Endothelial cell of umbilical vein (primary cell): Measurements from ENCODE around the gene CNTNAP2. TPM values are rescaled to one million over a fixed set of nuclear protein-coding genes. Genes with fewer than 3 reads are reported as not detected.

Experiments
- BruUV-seq: library from RNA; stranded (reverse); fragments of 400-500 nt; replicated peaks from 2 replicates; lab custom pipeline; 2021; lab: Mats Ljungman, UMichigan
- CTCF ChIA-PET: fragments of 300-600, 350-600 bp; sonication (Branson Sonifier 250); formaldehyde crosslinking; loops from one replicate; lab custom pipeline; 2021; ENCODE audit warnings: antibody characterized with exemption, inconsistent platforms; lab: Charles Lee
- POLR2A ChIA-PET: fragments of 300-600, 350-600 bp; sonication (Branson Sonifier 250); formaldehyde crosslinking; loops from one replicate; lab custom pipeline; 2021; ENCODE audit warnings: antibody characterized with exemption, inconsistent platforms; lab: Charles Lee
- DNase-seq: peaks from one replicate; pipeline ENCODE4 v3.0.0-alpha.2; 2011; ENCODE audit warnings: low read depth, low spot score
- FAIRE-seq: peaks from 2 replicates; lab custom pipeline; 2011; peaks lifted over from hg19 to GRCh38; lab: Jason Lieb, UNC
- H2AFZ ChIP-seq: 2 replicates; pipeline ENCODE4 v1.6.0; 2012; ENCODE audit warnings: low read depth, low read length, control low read depth, inconsistent platforms
- H3K27ac ChIP-seq: 2 replicates; pipeline ENCODE4 v1.5.1; 2011; ENCODE audit warnings: low read depth, mild to moderate bottlenecking, control low read depth, low read length, moderate library complexity; ENCODE audit not compliant: insufficient read depth
- H3K27me3 ChIP-seq, 2 experiments: 2 replicates each; pipeline versions ENCODE4 v1.6.0 to v1.6.1; 2011; ENCODE audit warnings: low read length in 2 of 2, mixed read lengths in 1 of 2; ENCODE audit not compliant: control insufficient read depth in 2 of 2, insufficient read depth in 2 of 2
- H3K36me3 ChIP-seq, 2 experiments: 2 replicates in 1 of 2; 3 replicates in 1 of 2; pipeline ENCODE4 v1.5.1; 2011; ENCODE audit warnings: low read length in 2 of 2, mild to moderate bottlenecking in 1 of 2, moderate library complexity in 1 of 2; ENCODE audit not compliant: control insufficient read depth in 2 of 2, insufficient read depth in 2 of 2; ENCODE audit errors: extremely low read depth in 1 of 2
- H3K4me1 ChIP-seq: 3 replicates; pipeline ENCODE4 v1.5.1; 2011; ENCODE audit warnings: mild to moderate bottlenecking, low read length; ENCODE audit not compliant: control insufficient read depth, insufficient read depth; ENCODE audit errors: extremely low read depth
- H3K4me2 ChIP-seq: 2 replicates; pipeline ENCODE4 v1.6.1; 2011; ENCODE audit warnings: low read length, control low read depth, mixed read lengths; ENCODE audit not compliant: insufficient read depth
- H3K4me3 ChIP-seq, 3 experiments: fragments of 200-600 bp in 1 of 3; sonication (generic), shearing (Covaris generic) in 1 of 3; replicated peaks in 1 of 3; 2 replicates each; pipeline ENCODE4 v1.5.1; 2011 to 2016; ENCODE audit warnings: control low read depth in 3 of 3, low read length in 3 of 3, mild to moderate bottlenecking in 2 of 3, inconsistent platforms in 1 of 3, low read depth in 1 of 3, moderate library complexity in 1 of 3; ENCODE audit not compliant: insufficient read depth in 1 of 3
- H3K79me2 ChIP-seq: 2 replicates; pipeline ENCODE4 v1.6.0; 2012; ENCODE audit warnings: low read length, inconsistent platforms; ENCODE audit not compliant: control insufficient read depth, insufficient read depth
- H3K9ac ChIP-seq: replicated peaks from 2 replicates; pipeline ENCODE3; 2011; ENCODE audit warnings: low read length, control low read depth; ENCODE audit not compliant: insufficient read depth; ENCODE audit errors: extremely low read depth
- H3K9me1 ChIP-seq: replicated peaks from 3 replicates; pipeline ENCODE4 v1.6.0; 2011; ENCODE audit warnings: mild to moderate bottlenecking, low read length; ENCODE audit not compliant: control insufficient read depth, insufficient read depth; ENCODE audit errors: extremely low read depth
- H3K9me3 ChIP-seq: replicated peaks from 2 replicates; pipeline ENCODE4 v1.5.1; 2012; ENCODE audit warnings: low read length, inconsistent platforms; ENCODE audit not compliant: control insufficient read depth, insufficient read depth
- H4K20me1 ChIP-seq: replicated peaks from 2 replicates; pipeline ENCODE3; 2011; ENCODE audit warnings: mild to moderate bottlenecking, low read length; ENCODE audit not compliant: control insufficient read depth, insufficient read depth; ENCODE audit errors: extremely low read depth
- FOS ChIP-seq: IDR thresholded peaks from 2 replicates; pipeline ENCODE4 v1.6.1; 2011; ENCODE audit warnings: mild to moderate bottlenecking, low read length, moderate library complexity, borderline replicate concordance; ENCODE audit not compliant: insufficient read depth
- GATA2 ChIP-seq: IDR thresholded peaks from 2 replicates; pipeline ENCODE4 v1.7.0; 2011; ENCODE audit warnings: low read depth, mild to moderate bottlenecking, moderate library complexity, mixed read lengths, low read length; ENCODE audit not compliant: insufficient read length, insufficient read depth
- JUN ChIP-seq: IDR thresholded peaks from 2 replicates; pipeline ENCODE4 v1.6.1; 2011; ENCODE audit warnings: borderline replicate concordance, low read depth; ENCODE audit not compliant: insufficient read length, insufficient read depth
- MYC ChIP-seq: IDR thresholded peaks from one replicate; pipeline ENCODE4 v1.6.1; 2011; ENCODE audit warnings: mild to moderate bottlenecking, low read depth, low read length
- POLR2A ChIP-seq: IDR thresholded peaks from 2 replicates; pipeline ENCODE4 v1.6.1; 2012; ENCODE audit warnings: low read depth, mild to moderate bottlenecking, control low read depth, low read length
- dilution Hi-C: fragments of 300-500 bp; cut with MboI; formaldehyde crosslinking; loops from one replicate; pipeline ENCODE4 v1.15.0; 2019; ENCODE audit warnings: low sequenced_read_pairs; ENCODE audit not compliant: extremely low pct_ligation_motif_present
- intact Hi-C: fragments of 100-400 bp; cut with micrococcal nuclease; formaldehyde crosslinking; loops from one replicate; pipeline ENCODE4 v1.10.0; 2022
- polyA plus RNA-seq, 4 experiments: library from polyadenylated mRNA; depleted of rRNA in 3 of 4; stranded (reverse) in 3 of 4; unstranded in 1 of 4; fragments of >200 nt; gene quantifications; 2 replicates each; pipeline versions ENCODE4 v1.2.1 to v1.2.3, GENCODE V29; 2011 to 2012; ENCODE audit warnings: missing spikeins in 1 of 4
- total RNA-seq: library from RNA; stranded (reverse); gene quantifications from 2 replicates; pipeline ENCODE4 v1.2.3, GENCODE V29; 2021
- TF ChIP-seq, protein P1 (sequence below): IDR thresholded peaks from 2 replicates; pipeline ENCODE4 v1.6.1; 2011; ENCODE audit not compliant: insufficient read depth, insufficient read length

CNTNAP2 gene
- total and polyA plus RNA-seq, 2 donors (not counting 3 experiments of a cell fraction or from before 2014, with no cell fraction given), result not detected

DNA sequence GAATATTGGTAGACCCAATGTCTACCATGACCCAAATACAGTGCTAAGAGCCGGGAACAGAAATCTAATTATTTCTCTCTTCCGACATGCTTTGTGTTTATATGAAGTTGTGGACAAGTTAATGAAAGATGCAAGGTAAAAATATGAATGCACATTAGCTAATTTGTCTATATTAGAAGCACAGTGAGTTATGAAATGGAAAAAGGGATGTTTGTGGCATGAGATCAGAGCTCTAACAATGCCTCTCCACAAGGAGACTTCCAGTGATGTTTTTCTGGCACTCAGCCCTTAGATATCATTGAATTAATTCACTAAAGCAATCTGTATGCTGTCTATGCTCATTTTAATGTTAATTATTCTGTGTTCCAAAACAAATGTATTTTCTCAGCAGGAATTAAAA, 897.2 kb downstream of the CNTNAP2 start:
- CTCF ChIA-PET, result no interaction called here
- H3K4me1 ChIP-seq, result no peaks in the 10 kb centered on the region
- no peak overlapping the region for H3K27ac ChIP-seq
- H3K4me2 ChIP-seq, result no peak overlapping the region
- no peaks in the 10 kb centered on the region for H4K20me1 ChIP-seq
- H3K9me3 ChIP-seq, result no peaks in the 10 kb centered on the region
- no peaks in the 10 kb centered on the region for H3K27me3 ChIP-seq
- no peaks in the 10 kb centered on the region for H3K79me2 ChIP-seq
- no peak overlapping the region for H3K4me3 ChIP-seq
- H2AFZ ChIP-seq, result no peak overlapping the region
- no peaks in the 10 kb centered on the region for H3K36me3 ChIP-seq
- dilution Hi-C loops (no loop called here), intact Hi-C loops (no loop called here)
- POLR2A ChIA-PET, result no interaction called here
- no peak for DNase-seq
- no peaks in the 10 kb centered on the region for H3K9me1 ChIP-seq
- FAIRE-seq, result no peak
- no TSS peak for BruUV-seq
- no peak overlapping the region for H3K9ac ChIP-seq
- TF ChIP-seq FOS, result no peak
- no peak for TF ChIP-seq JUN

DNA sequence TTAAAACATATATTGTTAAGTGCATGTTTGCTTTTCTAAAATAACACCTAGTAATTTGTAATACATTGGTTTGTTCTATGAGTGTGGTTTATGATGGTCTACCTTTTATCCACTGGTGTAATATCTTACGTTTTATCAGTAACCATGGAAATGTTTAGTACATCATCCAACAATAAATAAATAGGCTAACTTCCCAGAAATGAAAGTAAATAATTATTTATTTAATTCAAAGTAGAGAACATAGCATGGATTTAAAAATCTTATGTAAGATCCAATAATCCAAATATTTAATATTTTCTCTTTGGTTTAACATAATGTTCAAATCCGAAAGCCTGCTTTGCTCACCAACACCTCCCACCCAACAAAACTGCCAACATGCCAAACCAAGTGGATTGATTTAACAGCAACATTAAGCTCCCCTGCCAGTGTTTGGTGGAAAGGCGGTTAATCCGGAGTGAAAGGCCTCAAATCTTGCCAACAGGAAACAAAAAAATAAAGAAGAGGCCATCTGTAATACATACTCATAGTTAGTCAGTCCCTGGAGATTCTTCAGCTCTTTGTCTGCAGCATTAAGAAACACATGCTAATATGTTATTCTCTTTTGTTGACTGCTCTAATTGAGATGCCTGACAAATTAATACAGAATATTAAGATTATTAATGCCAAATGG, 897.8 kb downstream of the CNTNAP2 start:
- H3K27ac ChIP-seq, result no peak overlapping the region
- FAIRE-seq, result no peak
- CTCF ChIA-PET, result no interaction called here

More for the DNA sequence above, 897.8 kb downstream of the CNTNAP2 start:
- Histone ChIP-seq H3K4me2 (no peak overlapping the region), H3K9me3 (no peaks in the 10 kb centered on the region), H3K36me3 (no peaks in the 10 kb centered on the region), H3K4me3 (no peak overlapping the region), H3K9me1 (no peaks in the 10 kb centered on the region), H4K20me1 (no peaks in the 10 kb centered on the region), H3K9ac (no peak overlapping the region), H2AFZ (no peak overlapping the region), H3K27me3 (no peaks in the 10 kb centered on the region), H3K79me2 (no peaks in the 10 kb centered on the region), H3K4me1 (no peaks in the 10 kb centered on the region)
- POLR2A ChIA-PET, result no interaction called here
- DNase-seq, result no peak
- dilution Hi-C loops, result no loop called here
- TF ChIP-seq JUN, result no peak
- TF ChIP-seq MYC, result no peak
- TF ChIP-seq, protein P1, sequence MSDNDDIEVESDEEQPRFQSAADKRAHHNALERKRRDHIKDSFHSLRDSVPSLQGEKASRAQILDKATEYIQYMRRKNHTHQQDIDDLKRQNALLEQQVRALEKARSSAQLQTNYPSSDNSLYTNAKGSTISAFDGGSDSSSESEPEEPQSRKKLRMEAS, result no peak
- no peak for TF ChIP-seq POLR2A
- TF ChIP-seq GATA2, result no peak
- BruUV-seq, result no TSS peak
- intact Hi-C loops, result no loop called here
